Measurements from ENCODE around the gene KIZ. TPM values are rescaled to one million over a fixed set of nuclear protein-coding genes. Genes with fewer than 3 reads are reported as not detected.
A peak's percentile ranks its signal among the peaks of the same experiment; 100 is the strongest.

The KIZ gene
- total and polyA plus RNA-seq, 2 donors = 18.7 to 24.7 TPM

DNA sequence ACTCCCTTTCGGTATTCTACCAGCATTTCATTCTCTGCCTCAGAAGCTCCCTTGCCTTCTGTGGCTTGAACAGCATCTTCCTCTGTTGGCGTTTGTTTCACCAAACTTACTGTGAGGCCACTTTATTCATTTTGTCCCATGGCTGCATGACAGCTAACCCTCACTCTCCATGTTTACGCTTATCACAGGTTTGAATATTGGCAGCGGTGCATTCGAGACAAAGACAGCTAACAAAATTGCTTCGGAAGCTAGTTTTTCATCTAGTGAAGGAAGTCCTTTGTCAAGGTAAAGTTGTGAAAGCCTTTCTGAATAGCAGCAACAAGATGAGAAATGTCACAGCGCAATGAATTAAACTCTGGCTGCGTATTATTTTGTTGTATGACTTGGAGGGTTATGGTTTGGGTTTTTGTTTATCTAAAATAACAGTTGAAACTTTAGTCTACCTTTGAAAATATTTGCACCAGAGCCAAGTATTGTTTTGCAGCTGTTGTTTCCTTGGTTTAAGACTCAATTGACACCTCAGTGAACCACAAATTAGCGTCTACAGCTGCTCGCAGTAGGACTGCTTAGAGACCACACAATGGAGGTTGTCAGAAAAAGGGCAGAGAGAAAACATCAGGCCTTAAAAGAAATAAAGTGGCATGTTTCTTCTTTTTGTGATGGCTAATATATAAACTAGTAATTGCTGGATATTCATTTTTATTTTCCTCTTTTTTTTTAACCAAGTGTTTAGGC, 106.8 kb downstream of the KIZ start:
- WGBS = 95% methylated on average over 10 of the region's 10 CpGs
- H3K9me3 ChIP-seq (ENCODE audit: control insufficient read depth in 2 of 2, insufficient read depth in 1 of 2, low read length in 1 of 2) = no peaks in the 10 kb centered on the region
- H3K27ac ChIP-seq (ENCODE audit: low read depth in 1 of 2, low read length in 1 of 2) = no peak overlapping the region
- no peaks in the 10 kb centered on the region for H3K4me1 ChIP-seq (ENCODE audit: control insufficient read depth in 2 of 2, insufficient read depth in 2 of 2, low read length in 2 of 2)
- no peak for DNase-seq (ENCODE audit: low read depth in 6 of 9, low spot score in 9 of 9)
- no peaks in the 10 kb centered on the region for H3K27me3 ChIP-seq (ENCODE audit: control insufficient read depth in 2 of 2, insufficient read depth in 1 of 2, low read length in 1 of 2)
- H3K36me3 ChIP-seq (ENCODE audit: control insufficient read depth in 2 of 2, insufficient read depth in 2 of 2, low read length in 1 of 2) = peaks cover 7 to 14% of the 10 kb centered on the region in 2 donors
- H3K4me3 ChIP-seq (ENCODE audit: low read length in 2 of 2) = no peak overlapping the region

DNA sequence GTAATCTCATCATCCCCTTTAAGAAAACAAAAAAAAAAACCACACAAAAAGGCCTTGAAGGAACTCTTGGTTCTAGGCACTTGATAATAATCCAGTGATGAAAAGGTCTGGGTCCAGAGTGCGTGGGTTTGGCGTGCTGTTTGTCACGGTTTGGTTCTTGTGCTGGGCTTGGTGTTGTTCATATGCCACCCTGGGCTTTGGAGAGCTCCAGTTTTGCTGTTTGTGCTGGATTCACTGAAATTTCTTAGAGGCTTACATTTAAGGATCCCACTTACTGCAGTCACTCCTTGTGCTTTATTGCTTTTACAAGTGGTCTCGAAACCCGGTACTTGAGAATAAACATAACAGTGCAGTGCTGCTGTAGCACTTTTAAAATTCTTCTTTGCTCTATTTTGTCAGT, 108.4 kb downstream of the KIZ start:
- WGBS = 98% methylated on average over 5 of the region's 5 CpGs
- Histone ChIP-seq H3K9me3 (ENCODE audit: control insufficient read depth in 2 of 2, insufficient read depth in 1 of 2, low read length in 1 of 2) (no peaks in the 10 kb centered on the region), H3K4me1 (ENCODE audit: control insufficient read depth in 2 of 2, insufficient read depth in 2 of 2, low read length in 2 of 2) (no peaks in the 10 kb centered on the region), H3K27me3 (ENCODE audit: control insufficient read depth in 2 of 2, insufficient read depth in 1 of 2, low read length in 1 of 2) (no peaks in the 10 kb centered on the region), H3K27ac (ENCODE audit: low read depth in 1 of 2, low read length in 1 of 2) (no peak overlapping the region), H3K36me3 (ENCODE audit: control insufficient read depth in 2 of 2, insufficient read depth in 2 of 2, low read length in 1 of 2) (peaks cover 7 to 19% of the 10 kb centered on the region in 2 donors), H3K4me3 (ENCODE audit: low read length in 2 of 2) (no peak overlapping the region)
- no peak for DNase-seq (ENCODE audit: low read depth in 6 of 9, low spot score in 9 of 9)

DNA sequence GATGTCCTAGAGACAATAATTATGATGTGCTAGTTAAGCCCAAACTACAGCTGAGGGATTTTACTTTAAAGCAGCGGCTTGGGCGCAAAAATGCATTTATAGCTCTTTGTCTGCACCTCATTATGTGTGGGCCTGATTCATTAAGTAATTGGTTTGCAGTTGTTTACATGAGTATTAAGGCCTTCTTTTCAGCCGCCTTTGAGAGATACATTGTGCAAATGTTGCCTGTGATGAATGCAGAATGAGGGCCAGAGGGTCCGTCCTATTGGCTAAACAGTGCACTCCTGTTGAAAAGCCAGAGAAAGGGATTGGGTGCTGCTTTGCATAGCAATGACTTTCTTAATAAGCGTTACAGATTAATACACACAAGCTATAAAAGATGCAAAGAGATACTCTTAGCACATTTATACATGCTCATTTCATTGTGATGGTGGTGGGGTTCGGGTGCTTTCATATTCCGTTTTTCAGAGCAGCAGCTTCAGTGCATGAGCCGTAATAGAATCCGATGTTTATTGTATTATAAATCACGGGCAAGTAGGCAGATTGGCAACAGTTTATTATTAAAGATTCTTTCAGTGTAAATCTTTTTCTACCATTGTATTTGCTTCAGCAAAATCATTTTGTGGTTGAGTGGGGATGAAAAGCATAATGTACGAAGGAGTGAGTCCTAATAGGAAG, 109.1 kb downstream of the KIZ start:
- 96% methylated on average over 11 of the region's 11 CpGs for WGBS
- H3K9me3 ChIP-seq (ENCODE audit: control insufficient read depth in 2 of 2, insufficient read depth in 1 of 2, low read length in 1 of 2) = no peaks in the 10 kb centered on the region
- H3K4me3 ChIP-seq (ENCODE audit: low read length in 2 of 2) = no peak overlapping the region
- H3K27me3 ChIP-seq (ENCODE audit: control insufficient read depth in 2 of 2, insufficient read depth in 1 of 2, low read length in 1 of 2) = no peaks in the 10 kb centered on the region
- H3K4me1 ChIP-seq (ENCODE audit: control insufficient read depth in 2 of 2, insufficient read depth in 2 of 2, low read length in 2 of 2) = no peaks in the 10 kb centered on the region
- peaks cover 7 to 19% of the 10 kb centered on the region in 2 donors for H3K36me3 ChIP-seq (ENCODE audit: control insufficient read depth in 2 of 2, insufficient read depth in 2 of 2, low read length in 1 of 2)
- DNase-seq (ENCODE audit: low read depth in 6 of 9, low spot score in 9 of 9) = no peak
- H3K27ac ChIP-seq (ENCODE audit: low read depth in 1 of 2, low read length in 1 of 2) = no peak overlapping the region

- peak in 8 of 9 donors; percentile 28 to 68 (median 36) for DNase-seq (ENCODE audit: low read depth in 6 of 9, low spot score in 9 of 9)
- Histone ChIP-seq H3K4me1 (ENCODE audit: control insufficient read depth in 2 of 2, insufficient read depth in 2 of 2, low read length in 2 of 2) (no peaks in the 10 kb centered on the region), H3K27ac (ENCODE audit: low read depth in 1 of 2, low read length in 1 of 2) (no peak overlapping the region), H3K36me3 (ENCODE audit: control insufficient read depth in 2 of 2, insufficient read depth in 2 of 2, low read length in 1 of 2) (peaks cover 3 to 16% of the 10 kb centered on the region in 2 donors), H3K27me3 (ENCODE audit: control insufficient read depth in 2 of 2, insufficient read depth in 1 of 2, low read length in 1 of 2) (no peaks in the 10 kb centered on the region), H3K9me3 (ENCODE audit: control insufficient read depth in 2 of 2, insufficient read depth in 1 of 2, low read length in 1 of 2) (no peaks in the 10 kb centered on the region), H3K4me3 (ENCODE audit: low read length in 2 of 2) (no peak overlapping the region)
- 34% methylated on average over 15 of the region's 15 CpGs for WGBS
These were observed 109.9 kb downstream of the KIZ start for GRCh38 chr20:21235484-21236445.

GRCh38 chr20:21237956-21238799, 112.3 kb downstream of the KIZ start:
- H3K4me3 ChIP-seq (ENCODE audit: low read length in 2 of 2) = no peak overlapping the region
- DNase-seq (ENCODE audit: low read depth in 6 of 9, low spot score in 9 of 9) = no peak
- H3K36me3 ChIP-seq (ENCODE audit: control insufficient read depth in 2 of 2, insufficient read depth in 2 of 2, low read length in 1 of 2) = peaks cover 0 to 13% of the 10 kb centered on the region in 2 donors
- H3K27ac ChIP-seq (ENCODE audit: low read depth in 1 of 2, low read length in 1 of 2) = no peak overlapping the region
- no peaks in the 10 kb centered on the region for H3K9me3 ChIP-seq (ENCODE audit: control insufficient read depth in 2 of 2, insufficient read depth in 1 of 2, low read length in 1 of 2)
- H3K4me1 ChIP-seq (ENCODE audit: control insufficient read depth in 2 of 2, insufficient read depth in 2 of 2, low read length in 2 of 2) = no peaks in the 10 kb centered on the region
- no peaks in the 10 kb centered on the region for H3K27me3 ChIP-seq (ENCODE audit: control insufficient read depth in 2 of 2, insufficient read depth in 1 of 2, low read length in 1 of 2)
- 93% methylated on average over 10 of the region's 10 CpGs for WGBS

DNA sequence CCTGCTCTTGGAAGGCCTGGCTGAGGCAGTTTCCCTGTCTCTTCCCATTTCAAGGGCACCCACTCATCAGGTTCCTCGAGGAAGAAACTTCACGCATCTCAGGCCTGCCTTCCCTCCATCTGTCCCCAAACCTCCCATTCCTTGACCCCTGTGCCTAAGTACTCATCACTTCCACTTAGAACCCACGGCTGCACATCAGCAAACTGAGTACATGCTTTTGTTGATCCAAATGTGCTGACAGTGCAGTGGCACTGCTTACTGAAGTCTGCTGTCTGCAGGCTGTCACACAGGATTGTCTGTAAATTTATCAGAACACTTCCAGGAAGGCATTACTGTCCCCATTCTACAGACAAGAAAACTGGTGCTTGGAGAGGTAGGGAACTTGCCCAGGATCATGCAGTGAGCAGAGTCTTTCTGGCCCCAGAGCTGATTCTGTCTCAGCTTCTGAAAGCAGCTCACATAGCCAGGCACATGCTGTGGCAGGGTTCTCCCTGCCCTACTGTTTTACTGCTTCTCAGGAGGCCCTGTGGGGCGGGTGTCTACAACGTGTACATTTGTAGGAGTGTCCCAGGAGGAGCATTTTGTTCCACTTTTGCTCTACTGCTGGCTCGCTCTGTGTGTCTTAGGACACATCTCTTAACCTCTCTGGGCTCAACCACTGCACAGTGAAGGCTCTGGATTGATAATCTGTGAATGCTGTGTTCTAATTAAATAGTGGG, 113.1 kb downstream of the KIZ start:
- Histone ChIP-seq H3K27ac (ENCODE audit: low read depth in 1 of 2, low read length in 1 of 2) (no peak overlapping the region), H3K36me3 (ENCODE audit: control insufficient read depth in 2 of 2, insufficient read depth in 2 of 2, low read length in 1 of 2) (peaks cover 0 to 19% of the 10 kb centered on the region in 2 donors), H3K9me3 (ENCODE audit: control insufficient read depth in 2 of 2, insufficient read depth in 1 of 2, low read length in 1 of 2) (no peaks in the 10 kb centered on the region), H3K27me3 (ENCODE audit: control insufficient read depth in 2 of 2, insufficient read depth in 1 of 2, low read length in 1 of 2) (no peaks in the 10 kb centered on the region), H3K4me3 (ENCODE audit: low read length in 2 of 2) (no peak overlapping the region), H3K4me1 (ENCODE audit: control insufficient read depth in 2 of 2, insufficient read depth in 2 of 2, low read length in 2 of 2) (no peaks in the 10 kb centered on the region)
- WGBS = 96% methylated on average over 6 of the region's 6 CpGs
- no peak for DNase-seq (ENCODE audit: low read depth in 6 of 9, low spot score in 9 of 9)

- no peak overlapping the region for H3K27ac ChIP-seq (ENCODE audit: low read depth in 1 of 2, low read length in 1 of 2)
- no peaks in the 10 kb centered on the region for H3K27me3 ChIP-seq (ENCODE audit: control insufficient read depth in 2 of 2, insufficient read depth in 1 of 2, low read length in 1 of 2)
- DNase-seq (ENCODE audit: low read depth in 6 of 9, low spot score in 9 of 9) = no peak
- H3K4me3 ChIP-seq (ENCODE audit: low read length in 2 of 2) = no peak overlapping the region
- no peaks in the 10 kb centered on the region for H3K9me3 ChIP-seq (ENCODE audit: control insufficient read depth in 2 of 2, insufficient read depth in 1 of 2, low read length in 1 of 2)
- no peaks in the 10 kb centered on the region for H3K4me1 ChIP-seq (ENCODE audit: control insufficient read depth in 2 of 2, insufficient read depth in 2 of 2, low read length in 2 of 2)
- peaks cover 0 to 26% of the 10 kb centered on the region in 2 donors for H3K36me3 ChIP-seq (ENCODE audit: control insufficient read depth in 2 of 2, insufficient read depth in 2 of 2, low read length in 1 of 2)
- 93% methylated on average over 9 of the region's 9 CpGs for WGBS
These were observed 114.5 kb downstream of the KIZ start for GRCh38 chr20:21240394-21240793.

DNA sequence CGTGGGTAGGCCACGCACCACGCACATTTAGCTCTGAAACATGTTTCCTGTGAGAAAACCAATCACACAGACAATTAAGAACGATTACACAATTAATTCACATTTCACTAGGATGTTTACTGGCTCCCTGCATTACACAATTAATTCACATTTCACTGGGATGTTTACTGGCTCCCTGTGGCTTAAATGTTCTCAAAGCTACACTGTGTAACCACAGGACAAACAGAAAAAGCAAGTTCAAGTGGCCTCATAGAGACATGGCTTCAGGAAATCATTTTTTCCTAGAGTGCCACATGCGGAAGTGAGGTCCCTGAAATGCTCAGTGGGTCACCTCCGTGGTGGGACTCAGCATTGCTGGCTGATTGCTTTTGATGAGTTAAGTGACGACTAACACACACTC, 115.5 kb downstream of the KIZ start:
- peaks cover 0 to 31% of the 10 kb centered on the region in 2 donors for H3K36me3 ChIP-seq (ENCODE audit: control insufficient read depth in 2 of 2, insufficient read depth in 2 of 2, low read length in 1 of 2)
- 80% methylated on average over 7 of the region's 7 CpGs for WGBS

More for the DNA sequence above, 115.5 kb downstream of the KIZ start:
- H3K27ac ChIP-seq (ENCODE audit: low read depth in 1 of 2, low read length in 1 of 2) = no peak overlapping the region
- no peaks in the 10 kb centered on the region for H3K27me3 ChIP-seq (ENCODE audit: control insufficient read depth in 2 of 2, insufficient read depth in 1 of 2, low read length in 1 of 2)
- H3K4me3 ChIP-seq (ENCODE audit: low read length in 2 of 2) = no peak overlapping the region
- no peaks in the 10 kb centered on the region for H3K9me3 ChIP-seq (ENCODE audit: control insufficient read depth in 2 of 2, insufficient read depth in 1 of 2, low read length in 1 of 2)
- no peaks in the 10 kb centered on the region for H3K4me1 ChIP-seq (ENCODE audit: control insufficient read depth in 2 of 2, insufficient read depth in 2 of 2, low read length in 2 of 2)
- DNase-seq (ENCODE audit: low read depth in 6 of 9, low spot score in 9 of 9) = no peak
